ENCODE data around the gene KCNH5.

KCNH5 gene

GRCh38 chr14:63045234-63045611, at the start of gene KCNH5:
TSS of gene KCNH5 (minus strand) at chr14:63045458. CDS start at chr14:63045186, 272 bp downstream.
- no peak within 1 kb of the TSS for H3K4me3 ChIP-seq (ENCODE audit: low read depth, low read length)
- TF ChIP-seq, protein P1, sequence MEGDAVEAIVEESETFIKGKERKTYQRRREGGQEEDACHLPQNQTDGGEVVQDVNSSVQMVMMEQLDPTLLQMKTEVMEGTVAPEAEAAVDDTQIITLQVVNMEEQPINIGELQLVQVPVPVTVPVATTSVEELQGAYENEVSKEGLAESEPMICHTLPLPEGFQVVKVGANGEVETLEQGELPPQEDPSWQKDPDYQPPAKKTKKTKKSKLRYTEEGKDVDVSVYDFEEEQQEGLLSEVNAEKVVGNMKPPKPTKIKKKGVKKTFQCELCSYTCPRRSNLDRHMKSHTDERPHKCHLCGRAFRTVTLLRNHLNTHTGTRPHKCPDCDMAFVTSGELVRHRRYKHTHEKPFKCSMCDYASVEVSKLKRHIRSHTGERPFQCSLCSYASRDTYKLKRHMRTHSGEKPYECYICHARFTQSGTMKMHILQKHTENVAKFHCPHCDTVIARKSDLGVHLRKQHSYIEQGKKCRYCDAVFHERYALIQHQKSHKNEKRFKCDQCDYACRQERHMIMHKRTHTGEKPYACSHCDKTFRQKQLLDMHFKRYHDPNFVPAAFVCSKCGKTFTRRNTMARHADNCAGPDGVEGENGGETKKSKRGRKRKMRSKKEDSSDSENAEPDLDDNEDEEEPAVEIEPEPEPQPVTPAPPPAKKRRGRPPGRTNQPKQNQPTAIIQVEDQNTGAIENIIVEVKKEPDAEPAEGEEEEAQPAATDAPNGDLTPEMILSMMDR (IDR thresholded peaks at IDR 0.05; ENCODE audit: borderline replicate concordance, insufficient read depth, low read depth, low read length): no peak

- TF ChIP-seq, protein P1 (IDR thresholded peaks at IDR 0.05; ENCODE audit: borderline replicate concordance, insufficient read depth, low read depth, low read length): no peak
- no peak overlapping the region for H3K4me3 ChIP-seq (ENCODE audit: low read depth, low read length)
These were observed 46.2 kb upstream of the KCNH5 start for GRCh38 chr14:63091394-63091996.

DNA sequence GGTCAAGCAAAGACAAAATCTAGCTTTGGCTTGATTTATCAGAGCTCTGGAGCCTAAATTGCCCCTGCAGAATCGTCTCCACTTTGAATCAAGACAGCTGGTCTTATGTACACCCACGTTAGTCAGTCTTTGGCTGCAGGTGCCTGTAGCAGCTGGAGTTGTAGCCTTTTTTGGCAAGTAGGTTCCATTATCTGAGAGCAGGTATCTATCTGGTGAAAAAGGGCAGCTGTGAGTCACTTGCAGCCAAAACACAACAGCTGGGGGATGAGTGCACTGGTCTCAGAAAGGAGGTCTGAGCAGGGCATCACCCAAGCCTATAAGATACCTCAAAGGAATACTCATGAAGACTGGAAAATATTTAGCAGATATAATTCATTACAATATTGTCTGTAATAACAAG, 43.6 kb upstream of the KCNH5 start:
- TF ChIP-seq, protein P1 (IDR thresholded peaks at IDR 0.05; ENCODE audit: borderline replicate concordance, insufficient read depth, low read depth, low read length): no peak

DNA sequence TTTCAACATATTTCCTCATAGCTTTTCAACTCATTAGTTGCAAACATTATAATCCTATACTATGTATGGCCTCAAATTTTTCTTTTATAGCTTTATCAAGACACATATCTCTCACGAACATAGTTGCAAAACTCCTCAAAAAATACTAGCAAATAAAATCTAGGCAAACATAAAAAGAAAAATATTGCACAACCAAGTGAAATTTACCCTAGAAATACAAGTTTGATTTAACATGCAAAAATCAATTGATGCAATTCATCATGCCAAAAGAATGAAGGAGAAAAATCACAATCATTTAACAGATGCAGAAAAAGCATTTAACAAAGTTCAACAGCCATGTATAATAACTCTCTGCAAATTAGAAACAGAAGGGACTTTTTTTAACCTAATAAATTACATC, 33.3 kb upstream of the KCNH5 start:
- TF ChIP-seq, protein P1 (IDR thresholded peaks at IDR 0.05; ENCODE audit: borderline replicate concordance, insufficient read depth, low read depth, low read length): no peak
- no peak overlapping the region for H3K4me3 ChIP-seq (ENCODE audit: low read depth, low read length)

More for the DNA sequence above, 43.6 kb upstream of the KCNH5 start:
- H3K4me3 ChIP-seq (ENCODE audit: low read depth, low read length): no peak overlapping the region

GRCh38 chr14:63076488-63076887, 31.2 kb upstream of the KCNH5 start:
- H3K4me3 ChIP-seq (ENCODE audit: low read depth, low read length): no peak overlapping the region
- TF ChIP-seq, protein P1 (IDR thresholded peaks at IDR 0.05; ENCODE audit: borderline replicate concordance, insufficient read depth, low read depth, low read length): no peak

- TF ChIP-seq, protein P1 (IDR thresholded peaks at IDR 0.05; ENCODE audit: borderline replicate concordance, insufficient read depth, low read depth, low read length): no peak
- H3K4me3 ChIP-seq (ENCODE audit: low read depth, low read length): no peak overlapping the region
These were observed 10.4 kb upstream of the KCNH5 start for GRCh38 chr14:63055631-63056030.

DNA sequence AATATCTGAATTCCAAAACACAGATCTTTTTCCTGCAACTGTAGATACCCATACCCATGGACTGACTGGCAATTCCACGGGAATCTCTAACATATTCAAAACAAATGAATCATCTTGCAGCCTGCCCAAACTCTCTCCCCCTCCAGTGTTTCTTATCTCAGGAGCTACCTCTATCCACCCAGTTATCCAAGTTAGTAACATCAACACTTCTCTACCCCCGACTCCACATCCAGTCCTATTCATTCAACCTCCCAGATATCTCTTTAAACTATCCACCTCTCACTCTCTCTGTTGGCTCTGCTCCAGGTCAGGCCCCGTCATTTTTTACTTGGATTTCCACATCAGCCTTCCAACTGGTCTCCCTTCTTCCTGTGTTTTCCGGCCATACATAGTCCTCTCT, 6.7 kb upstream of the KCNH5 start:
- no peak overlapping the region for H3K4me3 ChIP-seq (ENCODE audit: low read depth, low read length)
- TF ChIP-seq, protein P1 (IDR thresholded peaks at IDR 0.05; ENCODE audit: borderline replicate concordance, insufficient read depth, low read depth, low read length): no peak
